ENCODE measurements around the gene PRKCQ. TPM values are rescaled to one million over a fixed set of nuclear protein-coding genes. Genes with fewer than 3 reads are reported as not detected.
A peak's percentile ranks its signal among the peaks of the same experiment; 100 is the strongest.

Gene PRKCQ
- total and polyA plus RNA-seq, 2 of the 13 experiments (the other 11 are each of a cell fraction or from before 2014, with no cell fraction given): 0.13 to 0.35 TPM

- TF ChIP-seq ZNF660 (CRISPR knock-in tag; IDR thresholded peaks at IDR 0.05; ENCODE audit: borderline replicate concordance, low read depth) (no peak), ESRRA (CRISPR knock-in tag; IDR thresholded peaks at IDR 0.05; ENCODE audit: low read depth) (no peak), DMAP1 (CRISPR knock-in tag; IDR thresholded peaks at IDR 0.05) (no peak), POLR2A (IDR thresholded peaks at IDR 0.05; ENCODE audit: insufficient read depth in 1 of 2, low read depth in 2 of 2, low read length in 2 of 2) (peak; percentile 22 to 42; a peak in 2 of 4 replicates), ZNF788 (CRISPR knock-in tag; IDR thresholded peaks at IDR 0.05; ENCODE audit: borderline replicate concordance) (no peak; the same call in 1 of the 2 replicates), XBP1 (CRISPR knock-in tag; IDR thresholded peaks at IDR 0.05) (no peak), CREM (IDR thresholded peaks at IDR 0.05) (no peak), CREM (CRISPR knock-in tag; IDR thresholded peaks at IDR 0.05) (no peak), ARHGAP35 (CRISPR knock-in tag; IDR thresholded peaks at IDR 0.05; ENCODE audit: borderline replicate concordance) (0 out of 2 replicates have a peak, but pooled peaks have one; percentile 56), ZBTB37 (CRISPR knock-in tag; IDR thresholded peaks at IDR 0.05) (no peak), ZNF207 (IDR thresholded peaks at IDR 0.05; ENCODE audit: borderline replicate concordance) (no peak), HOXA3 (CRISPR knock-in tag; IDR thresholded peaks at IDR 0.05) (0 out of 2 replicates have a peak, but pooled peaks have one; percentile 32), YEATS4 (CRISPR knock-in tag; IDR thresholded peaks at IDR 0.05; ENCODE audit: borderline replicate concordance) (peak; percentile 72; the same call in 1 of the 2 replicates), ZSCAN5A (CRISPR knock-in tag; IDR thresholded peaks at IDR 0.05; ENCODE audit: borderline replicate concordance) (no peak)
- TF ChIP-seq, protein P1, sequence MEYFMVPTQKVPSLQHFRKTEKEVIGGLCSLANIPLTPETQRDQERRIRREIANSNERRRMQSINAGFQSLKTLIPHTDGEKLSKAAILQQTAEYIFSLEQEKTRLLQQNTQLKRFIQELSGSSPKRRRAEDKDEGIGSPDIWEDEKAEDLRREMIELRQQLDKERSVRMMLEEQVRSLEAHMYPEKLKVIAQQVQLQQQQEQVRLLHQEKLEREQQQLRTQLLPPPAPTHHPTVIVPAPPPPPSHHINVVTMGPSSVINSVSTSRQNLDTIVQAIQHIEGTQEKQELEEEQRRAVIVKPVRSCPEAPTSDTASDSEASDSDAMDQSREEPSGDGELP (IDR thresholded peaks at IDR 0.05; ENCODE audit: borderline replicate concordance, low read depth): peak; percentile 41; the same call in 1 of the 2 replicates
- TF ChIP-seq, protein P2, sequence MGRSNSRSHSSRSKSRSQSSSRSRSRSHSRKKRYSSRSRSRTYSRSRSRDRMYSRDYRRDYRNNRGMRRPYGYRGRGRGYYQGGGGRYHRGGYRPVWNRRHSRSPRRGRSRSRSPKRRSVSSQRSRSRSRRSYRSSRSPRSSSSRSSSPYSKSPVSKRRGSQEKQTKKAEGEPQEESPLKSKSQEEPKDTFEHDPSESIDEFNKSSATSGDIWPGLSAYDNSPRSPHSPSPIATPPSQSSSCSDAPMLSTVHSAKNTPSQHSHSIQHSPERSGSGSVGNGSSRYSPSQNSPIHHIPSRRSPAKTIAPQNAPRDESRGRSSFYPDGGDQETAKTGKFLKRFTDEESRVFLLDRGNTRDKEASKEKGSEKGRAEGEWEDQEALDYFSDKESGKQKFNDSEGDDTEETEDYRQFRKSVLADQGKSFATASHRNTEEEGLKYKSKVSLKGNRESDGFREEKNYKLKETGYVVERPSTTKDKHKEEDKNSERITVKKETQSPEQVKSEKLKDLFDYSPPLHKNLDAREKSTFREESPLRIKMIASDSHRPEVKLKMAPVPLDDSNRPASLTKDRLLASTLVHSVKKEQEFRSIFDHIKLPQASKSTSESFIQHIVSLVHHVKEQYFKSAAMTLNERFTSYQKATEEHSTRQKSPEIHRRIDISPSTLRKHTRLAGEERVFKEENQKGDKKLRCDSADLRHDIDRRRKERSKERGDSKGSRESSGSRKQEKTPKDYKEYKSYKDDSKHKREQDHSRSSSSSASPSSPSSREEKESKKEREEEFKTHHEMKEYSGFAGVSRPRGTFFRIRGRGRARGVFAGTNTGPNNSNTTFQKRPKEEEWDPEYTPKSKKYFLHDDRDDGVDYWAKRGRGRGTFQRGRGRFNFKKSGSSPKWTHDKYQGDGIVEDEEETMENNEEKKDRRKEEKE (IDR thresholded peaks at IDR 0.05): no peak
- TF ChIP-seq, protein P3, sequence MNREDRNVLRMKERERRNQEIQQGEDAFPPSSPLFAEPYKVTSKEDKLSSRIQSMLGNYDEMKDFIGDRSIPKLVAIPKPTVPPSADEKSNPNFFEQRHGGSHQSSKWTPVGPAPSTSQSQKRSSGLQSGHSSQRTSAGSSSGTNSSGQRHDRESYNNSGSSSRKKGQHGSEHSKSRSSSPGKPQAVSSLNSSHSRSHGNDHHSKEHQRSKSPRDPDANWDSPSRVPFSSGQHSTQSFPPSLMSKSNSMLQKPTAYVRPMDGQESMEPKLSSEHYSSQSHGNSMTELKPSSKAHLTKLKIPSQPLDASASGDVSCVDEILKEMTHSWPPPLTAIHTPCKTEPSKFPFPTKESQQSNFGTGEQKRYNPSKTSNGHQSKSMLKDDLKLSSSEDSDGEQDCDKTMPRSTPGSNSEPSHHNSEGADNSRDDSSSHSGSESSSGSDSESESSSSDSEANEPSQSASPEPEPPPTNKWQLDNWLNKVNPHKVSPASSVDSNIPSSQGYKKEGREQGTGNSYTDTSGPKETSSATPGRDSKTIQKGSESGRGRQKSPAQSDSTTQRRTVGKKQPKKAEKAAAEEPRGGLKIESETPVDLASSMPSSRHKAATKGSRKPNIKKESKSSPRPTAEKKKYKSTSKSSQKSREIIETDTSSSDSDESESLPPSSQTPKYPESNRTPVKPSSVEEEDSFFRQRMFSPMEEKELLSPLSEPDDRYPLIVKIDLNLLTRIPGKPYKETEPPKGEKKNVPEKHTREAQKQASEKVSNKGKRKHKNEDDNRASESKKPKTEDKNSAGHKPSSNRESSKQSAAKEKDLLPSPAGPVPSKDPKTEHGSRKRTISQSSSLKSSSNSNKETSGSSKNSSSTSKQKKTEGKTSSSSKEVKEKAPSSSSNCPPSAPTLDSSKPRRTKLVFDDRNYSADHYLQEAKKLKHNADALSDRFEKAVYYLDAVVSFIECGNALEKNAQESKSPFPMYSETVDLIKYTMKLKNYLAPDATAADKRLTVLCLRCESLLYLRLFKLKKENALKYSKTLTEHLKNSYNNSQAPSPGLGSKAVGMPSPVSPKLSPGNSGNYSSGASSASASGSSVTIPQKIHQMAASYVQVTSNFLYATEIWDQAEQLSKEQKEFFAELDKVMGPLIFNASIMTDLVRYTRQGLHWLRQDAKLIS (CRISPR knock-in tag; IDR thresholded peaks at IDR 0.05): no peak
- TF ChIP-seq, protein P4, sequence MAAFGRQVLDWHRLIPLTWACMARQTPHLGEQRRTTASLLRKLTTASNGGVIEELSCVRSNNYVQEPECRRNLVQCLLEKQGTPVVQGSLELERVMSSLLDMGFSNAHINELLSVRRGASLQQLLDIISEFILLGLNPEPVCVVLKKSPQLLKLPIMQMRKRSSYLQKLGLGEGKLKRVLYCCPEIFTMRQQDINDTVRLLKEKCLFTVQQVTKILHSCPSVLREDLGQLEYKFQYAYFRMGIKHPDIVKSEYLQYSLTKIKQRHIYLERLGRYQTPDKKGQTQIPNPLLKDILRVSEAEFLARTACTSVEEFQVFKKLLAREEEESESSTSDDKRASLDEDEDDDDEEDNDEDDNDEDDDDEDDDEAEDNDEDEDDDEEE (CRISPR knock-in tag; IDR thresholded peaks at IDR 0.05): no peak
Observed at GRCh38 chr10:6580279-6581029, 378 bp upstream of the PRKCQ start (continued).

Data from HepG2 (cell line).